HG03060 (cell line): ENCODE results near the gene NELL1.

Experiments
- ATAC-seq: cut with Tn5 transposase; IDR thresholded peaks from one replicate; pipeline ENCODE4 v1.9.1; 2021; ENCODE audit warnings: low read depth, moderate number of reproducible peaks; ENCODE audit not compliant: unreplicated experiment

Gene NELL1

GRCh38 chr11:21529187-21529586 lies 859.8 kb downstream of the NELL1 start:
- no peak for ATAC-seq

GRCh38 chr11:21534288-21534687 lies 864.9 kb downstream of the NELL1 start:
- ATAC-seq, result no peak

- ATAC-seq, result no peak
Measured at GRCh38 chr11:21537980-21538379, 868.6 kb downstream of the NELL1 start.

- no peak for ATAC-seq
Measured at GRCh38 chr11:21541187-21541751, 871.9 kb downstream of the NELL1 start.

GRCh38 chr11:21543901-21544300 lies 874.5 kb downstream of the NELL1 start:
- no peak for ATAC-seq

- no peak for ATAC-seq
Measured at GRCh38 chr11:21545699-21546098, 876.3 kb downstream of the NELL1 start.

- ATAC-seq, result no peak
Measured at GRCh38 chr11:21546703-21547102, 877.3 kb downstream of the NELL1 start.

- no peak for ATAC-seq
Measured at GRCh38 chr11:21552911-21553310, 883.5 kb downstream of the NELL1 start.

- no peak for ATAC-seq
Measured at GRCh38 chr11:21553795-21554194, 884.4 kb downstream of the NELL1 start.

GRCh38 chr11:21554284-21554683 lies 884.9 kb downstream of the NELL1 start:
- ATAC-seq, result no peak

- ATAC-seq, result no peak
Measured at GRCh38 chr11:21556926-21557325, 887.5 kb downstream of the NELL1 start.

- no peak for ATAC-seq
Measured at GRCh38 chr11:21560466-21560975, 891.1 kb downstream of the NELL1 start.

GRCh38 chr11:21561581-21561980 lies 892.2 kb downstream of the NELL1 start:
- ATAC-seq, result no peak

GRCh38 chr11:21564095-21564494 lies 894.7 kb downstream of the NELL1 start:
- ATAC-seq, result no peak

GRCh38 chr11:21564833-21565682 lies 895.7 kb downstream of the NELL1 start:
- ATAC-seq, result no peak

- no peak for ATAC-seq
Measured at GRCh38 chr11:21566521-21567117, 897.2 kb downstream of the NELL1 start.

GRCh38 chr11:21567645-21568290 lies 898.4 kb downstream of the NELL1 start:
- ATAC-seq, result no peak

- no peak for ATAC-seq
Measured at GRCh38 chr11:21572210-21572609, 902.8 kb downstream of the NELL1 start.

GRCh38 chr11:21582791-21583190 lies 913.4 kb downstream of the NELL1 start:
- no peak for ATAC-seq

GRCh38 chr11:21588754-21589153 lies 919.4 kb downstream of the NELL1 start:
- ATAC-seq, result no peak

GRCh38 chr11:21602699-21603098 lies 933.3 kb downstream of the NELL1 start:
- ATAC-seq, result no peak
